Muscle layer of colon (tissue), 2 donors: ENCODE data around the gene IFNA7.
"Not testable (repeated sequence)": the region's sequence is repeated elsewhere in the genome, so short reads cannot be mapped to it uniquely, and the experiment has no call there.

ENCODE experiments used
- H3K27ac ChIP-seq: one replicate; pipeline ENCODE4 v1.7.0; 2013; ENCODE audit warnings: low read depth, mild to moderate bottlenecking, low read length, moderate library complexity
- H3K27me3 ChIP-seq, 2 donors: one replicate each; pipeline ENCODE4 v1.7.0; 2013; ENCODE audit warnings: low read length in 2 of 2, mild to moderate bottlenecking in 2 of 2; ENCODE audit not compliant: insufficient read depth in 2 of 2, control insufficient read depth in 1 of 2
- H3K36me3 ChIP-seq: one replicate; pipeline ENCODE4 v1.7.0; 2013; ENCODE audit warnings: mild to moderate bottlenecking, low read length; ENCODE audit not compliant: insufficient read depth
- H3K4me1 ChIP-seq: one replicate; pipeline ENCODE4 v1.7.0; 2013; ENCODE audit warnings: mild to moderate bottlenecking, low read length; ENCODE audit not compliant: insufficient read depth
- H3K4me3 ChIP-seq, 2 donors: one replicate each; pipeline ENCODE4 v1.7.0; 2013; ENCODE audit warnings: low read length in 2 of 2, low read depth in 1 of 2, mild to moderate bottlenecking in 1 of 2, moderate library complexity in 1 of 2
- H3K9ac ChIP-seq: one replicate; pipeline ENCODE4 v1.7.0; 2013; ENCODE audit warnings: low read length
- H3K9me3 ChIP-seq: one replicate; pipeline ENCODE4 v1.7.0; 2013; ENCODE audit warnings: mild to moderate bottlenecking, low read length
- donor health status: abdominal sarcoma.
- donor health status: Adenocarcinoma of cecum.

IFNA7 gene

DNA sequence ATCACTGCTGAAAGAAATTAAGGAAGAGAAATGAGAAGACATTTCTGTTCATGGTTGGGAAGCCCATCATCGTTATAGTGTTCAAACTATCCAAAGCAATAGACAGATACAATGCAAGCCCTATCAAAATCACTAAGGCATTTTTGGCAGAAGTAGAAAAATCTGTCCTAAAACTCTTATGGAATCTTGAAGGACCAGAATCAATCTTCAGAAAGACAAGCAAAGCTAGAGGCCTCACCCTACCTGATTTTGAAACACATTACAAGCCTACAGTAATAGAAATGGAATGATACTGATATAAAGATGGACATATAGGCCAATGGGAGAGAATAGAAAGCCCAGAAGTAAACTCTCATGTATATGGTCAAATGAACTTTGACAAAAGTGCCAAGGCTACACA lies 30.7 kb downstream of the IFNA7 start:
- no peaks in the 10 kb centered on the region for H3K9me3 ChIP-seq
- H3K27ac ChIP-seq: no peak overlapping the region
- H3K9ac ChIP-seq: no peak overlapping the region
- H3K27me3 ChIP-seq: no peaks in the 10 kb centered on the region
- H3K4me1 ChIP-seq: no peaks in the 10 kb centered on the region
- H3K4me3 ChIP-seq: no peak overlapping the region
- H3K36me3 ChIP-seq: no peaks in the 10 kb centered on the region

- not testable (repeated sequence) for H3K27me3 ChIP-seq, H3K4me1 ChIP-seq, H3K9ac ChIP-seq, H3K9me3 ChIP-seq, H3K36me3 ChIP-seq, H3K27ac ChIP-seq, H3K4me3 ChIP-seq
Measured at GRCh38 chr9:21166560-21166959, 35.4 kb downstream of the IFNA7 start, which contains the start of gene IFNA21. Gene IFNA21 (minus strand): TSS chr9:21166660. CDS start chr9:21166612, 48 bp downstream.

GRCh38 chr9:21165516-21165915 lies 36.5 kb downstream of the IFNA7 start:
- Histone ChIP-seq H3K4me1 (no peaks in the 10 kb centered on the region), H3K27ac (no peak overlapping the region), H3K36me3 (no peaks in the 10 kb centered on the region), H3K9me3 (no peaks in the 10 kb centered on the region), H3K27me3 (no peaks in the 10 kb centered on the region), H3K9ac (no peak overlapping the region), H3K4me3 (no peak overlapping the region)

DNA sequence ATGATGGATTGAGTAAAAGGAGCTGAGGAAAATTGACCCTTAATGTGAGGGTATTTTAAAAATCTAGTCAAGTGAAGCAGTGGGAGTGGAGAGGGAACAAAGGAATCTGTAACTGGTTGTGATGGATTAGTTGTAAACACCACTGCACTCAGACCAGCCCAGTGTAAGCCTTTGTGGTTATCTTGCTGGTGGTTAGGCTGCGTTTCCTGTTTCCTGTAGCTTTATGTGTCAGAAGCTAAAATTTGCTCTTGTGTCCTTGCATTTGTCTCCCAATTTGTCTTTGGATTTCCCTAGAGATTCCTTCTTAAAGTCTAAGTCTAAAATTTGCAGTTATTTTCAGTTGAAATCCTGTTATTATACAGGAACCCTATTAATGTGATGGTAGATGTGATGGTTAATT lies 41.8 kb downstream of the IFNA7 start:
- H3K9ac ChIP-seq: no peak overlapping the region
- H3K27ac ChIP-seq: no peak overlapping the region
- no peaks in the 10 kb centered on the region for H3K27me3 ChIP-seq
- H3K36me3 ChIP-seq: no peaks in the 10 kb centered on the region
- H3K4me3 ChIP-seq: no peak overlapping the region
- no peaks in the 10 kb centered on the region for H3K9me3 ChIP-seq
- no peaks in the 10 kb centered on the region for H3K4me1 ChIP-seq

GRCh38 chr9:21155501-21155900 lies 46.5 kb downstream of the IFNA7 start:
- Histone ChIP-seq H3K9ac (no peak overlapping the region), H3K36me3 (no peaks in the 10 kb centered on the region), H3K9me3 (no peaks in the 10 kb centered on the region), H3K27ac (no peak overlapping the region), H3K4me1 (no peaks in the 10 kb centered on the region), H3K27me3 (no peaks in the 10 kb centered on the region), H3K4me3 (no peak overlapping the region)

DNA sequence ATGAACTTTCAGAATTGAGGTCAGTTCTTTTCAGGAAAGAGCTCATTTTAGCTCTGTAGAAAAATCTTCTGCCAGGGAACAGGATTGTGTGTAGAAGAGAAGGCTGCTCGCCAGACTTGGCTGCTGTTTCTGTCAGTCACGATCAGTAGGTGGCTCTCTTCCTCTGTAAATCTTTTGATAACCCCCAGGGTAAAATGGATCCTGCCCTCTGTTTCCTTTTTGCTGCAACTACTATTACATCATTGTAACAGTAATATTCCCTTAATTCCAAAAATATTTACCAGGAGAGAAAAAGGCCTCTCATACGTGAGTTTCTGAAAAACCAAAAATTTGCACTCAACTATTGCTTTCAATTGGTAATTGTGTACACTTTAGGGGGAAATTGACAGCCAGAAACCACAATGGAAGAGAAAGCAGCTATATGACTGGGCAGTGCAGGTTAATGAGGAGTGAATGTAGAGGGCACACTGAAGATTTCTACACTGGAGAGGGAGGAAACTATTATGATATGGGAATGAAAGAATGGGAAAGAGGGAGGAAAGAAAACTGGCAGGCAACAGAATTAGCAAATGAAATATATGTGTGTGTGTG lies 47.9 kb downstream of the IFNA7 start:
- H3K9me3 ChIP-seq: no peaks in the 10 kb centered on the region
- no peaks in the 10 kb centered on the region for H3K27me3 ChIP-seq
- no peaks in the 10 kb centered on the region for H3K4me1 ChIP-seq
- no peak overlapping the region for H3K9ac ChIP-seq
- H3K27ac ChIP-seq: no peak overlapping the region
- H3K36me3 ChIP-seq: no peaks in the 10 kb centered on the region
- no peak overlapping the region for H3K4me3 ChIP-seq

GRCh38 chr9:21153336-21154017 lies 48.5 kb downstream of the IFNA7 start:
- H3K9me3 ChIP-seq: no peaks in the 10 kb centered on the region
- no peaks in the 10 kb centered on the region for H3K4me1 ChIP-seq
- H3K9ac ChIP-seq: no peak overlapping the region
- H3K36me3 ChIP-seq: no peaks in the 10 kb centered on the region
- H3K27ac ChIP-seq: no peak overlapping the region
- H3K27me3 ChIP-seq: no peaks in the 10 kb centered on the region
- H3K4me3 ChIP-seq: no peak overlapping the region
